KOPT-K1 (cell line): ENCODE measurements around the gene BDKRB1.

Experiments used
- H3K27ac ChIP-seq: fragments of 200-600 bp; sonication (generic); 2 replicates; pipeline ENCODE4 v1.5.1; 2016; ENCODE audit warnings: antibody characterized with exemption, mild to moderate bottlenecking, low read depth, low read length; ENCODE audit not compliant: poor library complexity, severe bottlenecking
- H3K36me3 ChIP-seq: fragments of 200-600 bp; sonication (generic); 2 replicates; pipeline ENCODE4 v1.5.1; 2017; ENCODE audit warnings: antibody characterized with exemption, mild to moderate bottlenecking, low read length, moderate library complexity; ENCODE audit not compliant: insufficient read depth
- H3K9me3 ChIP-seq: fragments of 200-600 bp; sonication (generic); 2 replicates; pipeline ENCODE4 v1.5.1; 2017; ENCODE audit warnings: antibody characterized with exemption, low read length, mild to moderate bottlenecking; ENCODE audit not compliant: insufficient read depth, poor library complexity, severe bottlenecking

Gene BDKRB1

GRCh38 chr14:96245710-96246538, 10.1 kb upstream of the BDKRB1 start:
- Histone ChIP-seq H3K9me3 (no peaks in the 10 kb centered on the region), H3K27ac (no peak overlapping the region), H3K36me3 (no peaks in the 10 kb centered on the region)

- Histone ChIP-seq H3K36me3 (no peaks in the 10 kb centered on the region), H3K9me3 (no peaks in the 10 kb centered on the region), H3K27ac (no peak overlapping the region)
Observed at GRCh38 chr14:96246539-96246847, 9.5 kb upstream of the BDKRB1 start.

GRCh38 chr14:96247031-96247430, 9.0 kb upstream of the BDKRB1 start:
- Histone ChIP-seq H3K9me3 (no peaks in the 10 kb centered on the region), H3K36me3 (no peaks in the 10 kb centered on the region), H3K27ac (no peak overlapping the region)

GRCh38 chr14:96249029-96249428, 7.0 kb upstream of the BDKRB1 start:
- Histone ChIP-seq H3K27ac (no peak overlapping the region), H3K36me3 (no peaks in the 10 kb centered on the region), H3K9me3 (no peaks in the 10 kb centered on the region)

GRCh38 chr14:96250485-96250884, 5.5 kb upstream of the BDKRB1 start:
- H3K9me3 ChIP-seq = no peaks in the 10 kb centered on the region
- no peaks in the 10 kb centered on the region for H3K36me3 ChIP-seq
- H3K27ac ChIP-seq = no peak overlapping the region

GRCh38 chr14:96251656-96252155, 4.3 kb upstream of the BDKRB1 start:
- Histone ChIP-seq H3K36me3 (no peaks in the 10 kb centered on the region), H3K9me3 (no peaks in the 10 kb centered on the region), H3K27ac (no peak overlapping the region)

GRCh38 chr14:96252323-96252998, 3.5 kb upstream of the BDKRB1 start:
- Histone ChIP-seq H3K36me3 (no peaks in the 10 kb centered on the region), H3K9me3 (no peaks in the 10 kb centered on the region), H3K27ac (no peak overlapping the region)

- H3K36me3 ChIP-seq = no peaks in the 10 kb centered on the region
- no peak overlapping the region for H3K27ac ChIP-seq
- H3K9me3 ChIP-seq = no peaks in the 10 kb centered on the region
Observed at GRCh38 chr14:96252999-96253539, 2.9 kb upstream of the BDKRB1 start.

- no peaks in the 10 kb centered on the region for H3K36me3 ChIP-seq
- H3K27ac ChIP-seq = no peak overlapping the region
- H3K9me3 ChIP-seq = peaks cover 4% of the 10 kb centered on the region
Observed at GRCh38 chr14:96254687-96255086, 1.3 kb upstream of the BDKRB1 start.

GRCh38 chr14:96256407-96256806, 397 bp downstream of the BDKRB1 start:
- Histone ChIP-seq H3K27ac (no peak overlapping the region), H3K36me3 (no peaks in the 10 kb centered on the region), H3K9me3 (peaks cover 18% of the 10 kb centered on the region)

GRCh38 chr14:96257056-96257455, 1.0 kb downstream of the BDKRB1 start:
- Histone ChIP-seq H3K36me3 (no peaks in the 10 kb centered on the region), H3K27ac (no peak overlapping the region), H3K9me3 (peaks cover 18% of the 10 kb centered on the region)

- Histone ChIP-seq H3K9me3 (peaks cover 18% of the 10 kb centered on the region), H3K27ac (no peak overlapping the region), H3K36me3 (no peaks in the 10 kb centered on the region)
Observed at GRCh38 chr14:96257900-96258299, 1.9 kb downstream of the BDKRB1 start.

GRCh38 chr14:96260341-96260821, 4.4 kb downstream of the BDKRB1 start:
- peaks cover 18% of the 10 kb centered on the region for H3K9me3 ChIP-seq
- no peak overlapping the region for H3K27ac ChIP-seq
- H3K36me3 ChIP-seq = no peaks in the 10 kb centered on the region

- no peak overlapping the region for H3K27ac ChIP-seq
- peaks cover 18% of the 10 kb centered on the region for H3K9me3 ChIP-seq
- H3K36me3 ChIP-seq = no peaks in the 10 kb centered on the region
Observed at GRCh38 chr14:96261053-96261452, 5.0 kb downstream of the BDKRB1 start.

- H3K9me3 ChIP-seq = peaks cover 18% of the 10 kb centered on the region
- H3K36me3 ChIP-seq = no peaks in the 10 kb centered on the region
- H3K27ac ChIP-seq = no peak overlapping the region
Observed at GRCh38 chr14:96261772-96262655, 6.0 kb downstream of the BDKRB1 start.
